Fibroblast of the aortic adventitia (primary cell): ENCODE data around the gene ERG. TPM values are rescaled to one million over a fixed set of nuclear protein-coding genes. Genes with fewer than 3 reads are reported as not detected.

Experiments used
- DNase-seq: peaks from one replicate; pipeline ENCODE4 v3.0.0-alpha.2; 2010; ENCODE audit warnings: low read depth
- H3K4me3 ChIP-seq: 2 replicates; pipeline ENCODE4 v1.5.1; 2011; ENCODE audit warnings: low read depth, mild to moderate bottlenecking, control low read depth, low read length, moderate library complexity
- total RNA-seq: library from RNA; depleted of rRNA; stranded (reverse); fragments of >200 nt; gene quantifications from 2 replicates; pipeline ENCODE4 v1.2.3, GENCODE V29; 2012; ENCODE audit warnings: low replicate concordance
- TF ChIP-seq, protein P1 (sequence below): IDR thresholded peaks from 2 replicates; pipeline ENCODE4 v1.5.1; 2011; ENCODE audit warnings: mild to moderate bottlenecking, low read length, control low read depth, inconsistent platforms; ENCODE audit not compliant: insufficient read depth

Gene ERG
- total RNA-seq, 1 donor, result 9.9 TPM

DNA sequence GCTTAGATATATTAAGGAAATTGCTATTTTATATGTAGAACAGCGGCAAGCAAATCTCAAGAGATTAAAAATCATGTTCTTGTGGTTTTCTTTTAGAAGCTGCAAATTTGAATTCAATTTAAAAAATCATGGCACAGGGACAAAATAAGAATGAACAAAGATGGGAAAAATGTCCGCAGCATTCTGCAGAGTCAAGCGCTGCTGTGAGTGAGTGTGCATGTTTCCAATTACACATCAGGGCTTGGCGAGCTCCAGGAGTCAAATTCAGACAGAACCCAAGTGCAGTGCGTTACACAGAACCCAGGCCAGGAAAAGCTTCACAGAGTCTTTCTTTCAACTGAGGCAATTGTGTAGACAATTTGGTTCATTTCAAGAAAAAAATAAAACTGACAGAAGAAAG is 33.3 kb upstream of the ERG start:
- peak; percentile 74 for DNase-seq
- TF ChIP-seq, protein P1, sequence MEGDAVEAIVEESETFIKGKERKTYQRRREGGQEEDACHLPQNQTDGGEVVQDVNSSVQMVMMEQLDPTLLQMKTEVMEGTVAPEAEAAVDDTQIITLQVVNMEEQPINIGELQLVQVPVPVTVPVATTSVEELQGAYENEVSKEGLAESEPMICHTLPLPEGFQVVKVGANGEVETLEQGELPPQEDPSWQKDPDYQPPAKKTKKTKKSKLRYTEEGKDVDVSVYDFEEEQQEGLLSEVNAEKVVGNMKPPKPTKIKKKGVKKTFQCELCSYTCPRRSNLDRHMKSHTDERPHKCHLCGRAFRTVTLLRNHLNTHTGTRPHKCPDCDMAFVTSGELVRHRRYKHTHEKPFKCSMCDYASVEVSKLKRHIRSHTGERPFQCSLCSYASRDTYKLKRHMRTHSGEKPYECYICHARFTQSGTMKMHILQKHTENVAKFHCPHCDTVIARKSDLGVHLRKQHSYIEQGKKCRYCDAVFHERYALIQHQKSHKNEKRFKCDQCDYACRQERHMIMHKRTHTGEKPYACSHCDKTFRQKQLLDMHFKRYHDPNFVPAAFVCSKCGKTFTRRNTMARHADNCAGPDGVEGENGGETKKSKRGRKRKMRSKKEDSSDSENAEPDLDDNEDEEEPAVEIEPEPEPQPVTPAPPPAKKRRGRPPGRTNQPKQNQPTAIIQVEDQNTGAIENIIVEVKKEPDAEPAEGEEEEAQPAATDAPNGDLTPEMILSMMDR, result no peak
- H3K4me3 ChIP-seq, result no peak overlapping the region

- no peak for DNase-seq
- TF ChIP-seq, protein P1, result no peak
- no peak overlapping the region for H3K4me3 ChIP-seq
Observed at GRCh38 chr21:38531039-38531541, 32.8 kb upstream of the ERG start.

DNA sequence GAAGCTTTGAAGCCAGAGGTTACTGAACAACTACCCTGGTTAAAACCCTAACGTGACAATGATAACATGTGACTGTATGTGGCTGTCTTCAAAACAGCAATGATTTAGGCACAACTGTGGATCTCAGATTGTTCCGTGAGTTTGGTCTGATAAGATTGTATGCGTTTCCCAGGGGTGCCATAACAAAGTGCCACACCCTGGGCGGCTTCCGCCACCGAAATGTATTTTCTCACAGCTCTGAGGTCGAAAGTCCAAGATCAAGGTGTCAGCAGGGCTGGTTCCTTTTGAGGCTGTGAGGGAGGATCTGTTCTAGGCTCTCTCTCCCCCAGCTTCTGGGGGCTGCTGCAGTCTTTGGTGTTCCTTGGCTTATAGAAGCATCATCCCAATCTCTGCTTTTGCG is 29.5 kb upstream of the ERG start:
- H3K4me3 ChIP-seq, result no peak overlapping the region
- TF ChIP-seq, protein P1, result no peak
- no peak for DNase-seq

- TF ChIP-seq, protein P1, result no peak
Observed at GRCh38 chr21:38525454-38525853, 27.2 kb upstream of the ERG start.

GRCh38 chr21:38524168-38525153 is 26.2 kb upstream of the ERG start:
- no peak overlapping the region for H3K4me3 ChIP-seq
- TF ChIP-seq, protein P1, result no peak
- no peak for DNase-seq

More at GRCh38 chr21:38525454-38525853, 27.2 kb upstream of the ERG start:
- no peak overlapping the region for H3K4me3 ChIP-seq
- no peak for DNase-seq

DNA sequence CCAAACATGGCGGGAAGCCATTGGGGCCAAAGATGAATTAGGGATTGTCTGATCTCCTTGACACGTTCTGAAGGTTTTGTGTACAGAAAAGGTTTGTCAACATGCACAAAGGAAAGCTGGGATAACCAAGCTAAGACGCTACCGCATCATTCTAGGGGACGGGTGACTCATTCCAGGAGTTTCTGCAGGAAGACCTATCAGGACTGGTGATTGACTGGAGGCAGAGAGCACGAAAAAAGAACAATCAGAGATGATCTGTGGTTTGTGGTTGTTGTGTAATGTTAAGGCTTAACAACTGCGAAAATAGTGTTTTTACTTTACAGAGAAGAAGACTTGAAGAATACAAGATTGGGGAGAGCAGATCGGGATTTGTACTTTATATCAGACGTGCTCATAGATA is 22.2 kb upstream of the ERG start:
- no peak for DNase-seq
- TF ChIP-seq, protein P1, result no peak
- no peak overlapping the region for H3K4me3 ChIP-seq
